Tibial artery (tissue), 4 donors: Measurements from ENCODE around the gene NCKAP1.

Experiments used
- DNase-seq, 2 donors: peaks; one replicate each; pipeline ENCODE4 v3.0.0-alpha.2; 2019
- H3K27ac ChIP-seq, 2 donors: fragments of 200-600 bp; sonication (generic) in 1 of 2; 1 replicate in 1 of 2; 2 replicates in 1 of 2; pipeline ENCODE4 v1.5.1; 2018 to 2019; ENCODE audit warnings: mild to moderate bottlenecking in 1 of 2
- H3K27me3 ChIP-seq, 2 donors: fragments of 200-600 bp; sonication (generic) in 1 of 2; one replicate each; pipeline versions ENCODE4 v1.5.1 to v1.6.0; 2016 to 2019
- H3K36me3 ChIP-seq, 3 donors: fragments of 200-600 bp; sonication (generic) in 2 of 3; one replicate each; pipeline ENCODE4 v1.5.1; 2016 to 2019; ENCODE audit warnings: mild to moderate bottlenecking in 2 of 3
- H3K4me1 ChIP-seq, 4 donors: fragments of 200-600 bp; sonication (generic) in 2 of 4; 1 replicate in 3 of 4; 2 replicates in 1 of 4; pipeline ENCODE4 v1.5.1; 2016 to 2019
- H3K4me3 ChIP-seq, 2 donors: fragments of 200-600 bp; sonication (generic) in 1 of 2; 1 replicate in 1 of 2; 2 replicates in 1 of 2; pipeline ENCODE4 v1.5.1; 2018 to 2019; ENCODE audit warnings: mild to moderate bottlenecking in 2 of 2
- H3K9me3 ChIP-seq, 3 donors: fragments of 200-600 bp; sonication (generic) in 1 of 3; one replicate each; pipeline ENCODE4 v1.5.1; 2016 to 2019
- CTCF ChIP-seq, 2 experiments: fragments of 200-600 bp in 1 of 2; fragments of 450-650 bp in 1 of 2; IDR thresholded peaks; one replicate each; pipeline ENCODE4 v1.5.1; 2017 to 2019; ENCODE audit warnings: antibody characterized with exemption in 2 of 2, mild to moderate bottlenecking in 1 of 2, moderate library complexity in 1 of 2
- intact Hi-C: fragments of 100-400 bp; cut with DNase I; formaldehyde crosslinking; loops from one replicate; pipeline ENCODE4 v1.15.0; 2023; ENCODE audit warnings: low total_unique reads

NCKAP1 gene

GRCh38 chr2:183040604-183041003 is 2.3 kb upstream of the NCKAP1 start:
- no peak overlapping the region for H3K27ac ChIP-seq
- H3K9me3 ChIP-seq = no peaks in the 10 kb centered on the region
- no peak for DNase-seq
- intact Hi-C loops = no loop called here
- H3K4me1 ChIP-seq = peaks cover 0 to 20% (median 8%) of the 10 kb centered on the region in 4 donors
- H3K36me3 ChIP-seq = no peaks in the 10 kb centered on the region
- H3K27me3 ChIP-seq = no peaks in the 10 kb centered on the region
- H3K4me3 ChIP-seq = no peak overlapping the region
- TF ChIP-seq CTCF (IDR thresholded peaks at IDR 0.05) = no peak

- Histone ChIP-seq H3K27ac (peak overlapping the region; percentile 99 to 100), H3K4me1 (peaks cover 0 to 49% (median 24%) of the 10 kb centered on the region in 4 donors), H3K27me3 (no peaks in the 10 kb centered on the region), H3K9me3 (no peaks in the 10 kb centered on the region), H3K4me3 (peak overlapping the region; percentile 84 to 97), H3K36me3 (no peaks in the 10 kb centered on the region)
- intact Hi-C loops = no loop called here
- DNase-seq = peak; percentile 35 to 70
- TF ChIP-seq CTCF (IDR thresholded peaks at IDR 0.05) = no peak
These were observed 510 bp downstream of the NCKAP1 start for GRCh38 chr2:183037553-183038340.

- DNase-seq = no peak
- H3K27ac ChIP-seq = peak overlapping the region; percentile 99 to 100
- H3K36me3 ChIP-seq = no peaks in the 10 kb centered on the region
- no peak for TF ChIP-seq CTCF (IDR thresholded peaks at IDR 0.05)
- peaks cover 0 to 55% (median 27%) of the 10 kb centered on the region in 4 donors for H3K4me1 ChIP-seq
- H3K4me3 ChIP-seq = peak overlapping the region; percentile 84 to 97
- H3K9me3 ChIP-seq = no peaks in the 10 kb centered on the region
- intact Hi-C loops = no loop called here
- no peaks in the 10 kb centered on the region for H3K27me3 ChIP-seq
These were observed 1.1 kb downstream of the NCKAP1 start for GRCh38 chr2:183037074-183037552.

GRCh38 chr2:183035954-183036669 is 2.1 kb downstream of the NCKAP1 start:
- Histone ChIP-seq H3K9me3 (no peaks in the 10 kb centered on the region), H3K4me3 (peak overlapping the region; percentile 84 to 97), H3K36me3 (no peaks in the 10 kb centered on the region), H3K27ac (peak overlapping the region; percentile 99 to 100), H3K27me3 (no peaks in the 10 kb centered on the region), H3K4me1 (peaks cover 0 to 65% (median 34%) of the 10 kb centered on the region in 4 donors)
- intact Hi-C loops = no loop called here
- DNase-seq = no peak
- no peak for TF ChIP-seq CTCF (IDR thresholded peaks at IDR 0.05)

GRCh38 chr2:183035298-183035953 is 2.8 kb downstream of the NCKAP1 start:
- Histone ChIP-seq H3K27ac (peak overlapping the region; percentile 99 to 100), H3K27me3 (no peaks in the 10 kb centered on the region)
- intact Hi-C loops = no loop called here

More at GRCh38 chr2:183035298-183035953, 2.8 kb downstream of the NCKAP1 start:
- no peak for DNase-seq
- Histone ChIP-seq H3K4me3 (peak overlapping the region; percentile 84 to 97), H3K36me3 (no peaks in the 10 kb centered on the region), H3K9me3 (no peaks in the 10 kb centered on the region), H3K4me1 (peaks cover 0 to 72% (median 35%) of the 10 kb centered on the region in 4 donors)
- TF ChIP-seq CTCF (IDR thresholded peaks at IDR 0.05) = no peak
